CD4-positive, alpha-beta T cell treated with Interleukin-4 for 4 hours (primary cell): ENCODE data around the gene COL6A5.

Experiments used
- DNase-seq: peaks from one replicate; pipeline ENCODE4 v3.0.0-alpha.2; 2020

Gene COL6A5

DNA sequence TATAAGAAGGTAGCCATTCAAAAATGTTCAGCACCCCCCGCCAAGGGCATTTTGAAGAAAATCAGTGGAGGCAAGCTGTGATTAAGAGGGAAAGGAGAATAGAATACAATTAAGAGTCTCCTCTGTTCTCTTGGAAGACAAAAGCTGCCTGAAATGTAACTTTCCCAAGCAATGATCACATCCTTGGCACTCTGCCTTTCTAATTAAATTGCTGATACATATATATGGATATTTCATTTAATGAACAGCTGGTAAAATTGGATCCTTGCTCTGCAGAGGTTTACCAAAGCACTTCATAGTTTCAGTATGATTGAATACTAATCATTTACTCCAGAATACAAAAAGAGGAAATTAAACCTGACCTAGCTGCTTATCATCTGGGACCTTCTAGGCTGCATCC, 182.0 kb downstream of the COL6A5 start:
- no peak for DNase-seq

DNA sequence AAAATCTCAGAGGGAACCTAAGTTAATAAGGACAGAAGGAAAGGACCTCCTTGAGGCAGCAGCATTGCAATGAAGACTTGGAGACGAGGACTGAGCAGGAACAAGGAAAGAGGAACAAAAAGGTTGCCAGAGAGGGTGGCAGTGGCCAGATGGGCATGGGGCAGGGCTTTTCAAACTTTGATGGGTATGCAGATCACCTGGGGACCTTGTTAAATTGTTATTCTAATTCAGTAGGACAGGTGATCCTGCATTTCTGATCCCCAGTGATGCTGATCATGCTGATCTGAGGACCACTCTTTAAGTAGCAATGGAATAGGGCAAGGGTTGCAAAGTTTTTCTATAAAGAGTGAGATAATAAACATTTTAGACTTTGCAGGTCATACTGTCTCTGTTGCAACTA, 182.6 kb downstream of the COL6A5 start:
- no peak for DNase-seq

DNA sequence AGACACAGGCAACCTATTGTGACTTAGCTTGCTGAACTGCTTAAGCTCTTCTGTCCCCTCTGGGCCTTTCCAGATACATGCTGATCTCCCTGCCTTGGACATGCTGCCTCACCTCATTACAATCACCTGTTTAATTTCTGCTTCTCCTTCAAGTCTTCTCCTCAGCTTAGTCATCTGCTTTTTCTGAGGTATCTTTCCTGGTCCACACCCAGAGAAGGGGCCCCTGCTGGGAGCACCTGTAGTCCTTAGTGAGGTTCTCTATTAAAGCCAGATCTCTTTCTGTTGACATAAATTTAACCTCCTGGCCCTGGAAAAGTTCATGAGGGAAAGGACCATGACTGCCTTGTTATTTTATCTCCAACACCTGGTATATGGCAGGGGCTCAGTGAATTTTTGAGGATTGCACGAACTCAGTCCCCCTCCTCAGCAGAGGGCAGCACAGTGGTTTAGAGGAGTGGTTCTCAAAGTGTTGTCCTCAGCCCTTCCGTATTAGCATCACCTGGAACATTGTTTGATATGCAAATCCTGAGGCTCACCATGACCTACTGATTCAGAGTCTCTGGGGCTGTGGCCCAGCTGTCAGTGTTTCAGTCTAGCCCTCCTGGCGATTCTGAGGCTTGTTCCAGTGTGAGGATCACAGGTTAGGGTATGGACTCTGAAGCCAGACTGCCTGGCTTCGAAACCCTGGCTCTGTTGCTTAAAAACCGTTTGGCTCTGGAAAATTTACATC, 184.2 kb downstream of the COL6A5 start:
- DNase-seq: no peak

DNA sequence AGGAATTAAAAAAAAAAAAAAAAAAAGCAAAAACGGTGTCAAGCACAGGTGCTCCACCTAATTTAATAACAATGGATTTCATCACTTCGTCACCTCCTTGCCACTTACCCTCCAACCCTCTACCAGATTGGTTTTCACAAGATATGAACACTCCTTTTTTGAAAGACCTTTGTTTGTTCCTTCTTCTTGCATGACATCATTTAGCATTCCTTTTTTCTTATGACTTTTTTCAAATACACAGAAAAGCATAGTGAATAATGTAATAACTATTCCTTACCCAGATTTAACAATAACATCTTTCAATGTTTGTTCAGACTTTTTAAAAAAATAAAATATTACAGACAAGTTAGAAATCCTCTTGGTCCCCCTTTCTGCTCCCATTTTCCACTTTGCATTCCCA, 187.8 kb downstream of the COL6A5 start:
- no peak for DNase-seq
